ENCODE measurements around the gene OPA3. TPM values are rescaled to one million over a fixed set of nuclear protein-coding genes. Genes with fewer than 3 reads are reported as not detected.

OPA3 gene
- total RNA-seq, 1 experiment from 2014 or later = 16.8 TPM

GRCh38 chr19:45492627-45493470 is 91.8 kb downstream of the OPA3 start:
- ChIA-PET POLR2A (interaction anchor here (0.6 to 1.3 kb wide), 3 partner anchors 24 to 149 kb away, joined by 3 read pairs; no protein-coding TSS in a partner anchor), CTCF (interaction anchor here (0.6 to 3.7 kb wide), 6 partner anchors 7 to 149 kb away, joined by 3 to 31 read pairs (median 3); no protein-coding TSS in a partner anchor)
- H3K27me3 Mint-ChIP-seq (ENCODE audit: insufficient read depth, unreplicated experiment) = no peaks in the 10 kb centered on the region
- peak overlapping the region; percentile 66 for H3K27ac Mint-ChIP-seq (ENCODE audit: low read depth, unreplicated experiment)
- H3K36me3 Mint-ChIP-seq (ENCODE audit: insufficient read depth, unreplicated experiment) = no peaks in the 10 kb centered on the region
- intact Hi-C loops (cut with micrococcal nuclease) = loop anchor here (1.0 kb wide), 3 partner anchors 65 to 150 kb away; no protein-coding TSS in a partner anchor
- peak; percentile 26 for DNase-seq (ENCODE audit: unreplicated experiment)
- TF ChIP-seq CTCF (IDR thresholded peaks at IDR 0.05; ENCODE audit: unreplicated experiment) = no peak
- H3K9me3 Mint-ChIP-seq (ENCODE audit: unreplicated experiment) = no peaks in the 10 kb centered on the region
- BruUV-seq (replicated peaks) = no TSS peak
- H3K4me1 Mint-ChIP-seq (ENCODE audit: insufficient read depth, unreplicated experiment) = peaks cover 8% of the 10 kb centered on the region
- H3K4me3 Mint-ChIP-seq (ENCODE audit: unreplicated experiment) = peak overlapping the region; percentile 63

- BruUV-seq (replicated peaks) = no TSS peak
- CTCF ChIA-PET = interaction anchor here (0.7 to 1.2 kb wide), 3 partner anchors 77 to 150 kb away, joined by 3 read pairs; no protein-coding TSS in a partner anchor
- DNase-seq (ENCODE audit: unreplicated experiment) = no peak
- intact Hi-C loops (cut with micrococcal nuclease) = no loop called here
- TF ChIP-seq CTCF (IDR thresholded peaks at IDR 0.05; ENCODE audit: unreplicated experiment) = no peak
- no peaks in the 10 kb centered on the region for H3K27me3 Mint-ChIP-seq (ENCODE audit: insufficient read depth, unreplicated experiment)
- no peak overlapping the region for H3K27ac Mint-ChIP-seq (ENCODE audit: low read depth, unreplicated experiment)
- H3K4me3 Mint-ChIP-seq (ENCODE audit: unreplicated experiment) = no peak overlapping the region
- H3K36me3 Mint-ChIP-seq (ENCODE audit: insufficient read depth, unreplicated experiment) = no peaks in the 10 kb centered on the region
- H3K4me1 Mint-ChIP-seq (ENCODE audit: insufficient read depth, unreplicated experiment) = peaks cover 5% of the 10 kb centered on the region
- POLR2A ChIA-PET = interaction anchor here (1.3 kb wide), 1 partner anchor 23 kb away, joined by 3 read pairs; no protein-coding TSS in a partner anchor
- no peaks in the 10 kb centered on the region for H3K9me3 Mint-ChIP-seq (ENCODE audit: unreplicated experiment)
These were observed 92.4 kb downstream of the OPA3 start for GRCh38 chr19:45492137-45492626.

- no peak overlapping the region for H3K27ac Mint-ChIP-seq (ENCODE audit: low read depth, unreplicated experiment)
- H3K4me1 Mint-ChIP-seq (ENCODE audit: insufficient read depth, unreplicated experiment) = peaks cover 2% of the 10 kb centered on the region
- no TSS peak for BruUV-seq (replicated peaks)
- no peak for TF ChIP-seq CTCF (IDR thresholded peaks at IDR 0.05; ENCODE audit: unreplicated experiment)
- intact Hi-C loops (cut with micrococcal nuclease) = no loop called here
- no peaks in the 10 kb centered on the region for H3K9me3 Mint-ChIP-seq (ENCODE audit: unreplicated experiment)
- H3K4me3 Mint-ChIP-seq (ENCODE audit: unreplicated experiment) = no peak overlapping the region
- no peaks in the 10 kb centered on the region for H3K27me3 Mint-ChIP-seq (ENCODE audit: insufficient read depth, unreplicated experiment)
- ChIA-PET POLR2A (no interaction called here), CTCF (interaction anchor here (0.7 to 1.0 kb wide), 2 partner anchors 61 to 153 kb away, joined by 3 to 4 read pairs; no protein-coding TSS in a partner anchor)
- no peaks in the 10 kb centered on the region for H3K36me3 Mint-ChIP-seq (ENCODE audit: insufficient read depth, unreplicated experiment)
- no peak for DNase-seq (ENCODE audit: unreplicated experiment)
These were observed 95.3 kb downstream of the OPA3 start for GRCh38 chr19:45489216-45489855.

GRCh38 chr19:45488708-45489107 is 95.9 kb downstream of the OPA3 start:
- no peaks in the 10 kb centered on the region for H3K27me3 Mint-ChIP-seq (ENCODE audit: insufficient read depth, unreplicated experiment)
- H3K36me3 Mint-ChIP-seq (ENCODE audit: insufficient read depth, unreplicated experiment) = no peaks in the 10 kb centered on the region
- ChIA-PET CTCF (interaction anchor here (0.6 to 1.0 kb wide), 5 partner anchors 9 to 154 kb away, joined by 3 to 5 read pairs (median 3); no protein-coding TSS in a partner anchor), POLR2A (interaction anchor here (0.6 kb wide), 1 partner anchor 64 kb away, joined by 3 read pairs; no protein-coding TSS in a partner anchor)
- H3K9me3 Mint-ChIP-seq (ENCODE audit: unreplicated experiment) = no peaks in the 10 kb centered on the region
- no peak overlapping the region for H3K27ac Mint-ChIP-seq (ENCODE audit: low read depth, unreplicated experiment)
- intact Hi-C loops (cut with micrococcal nuclease) = no loop called here
- H3K4me1 Mint-ChIP-seq (ENCODE audit: insufficient read depth, unreplicated experiment) = peaks cover 5% of the 10 kb centered on the region
- TF ChIP-seq CTCF (IDR thresholded peaks at IDR 0.05; ENCODE audit: unreplicated experiment) = no peak
- BruUV-seq (replicated peaks) = no TSS peak
- no peak for DNase-seq (ENCODE audit: unreplicated experiment)
- no peak overlapping the region for H3K4me3 Mint-ChIP-seq (ENCODE audit: unreplicated experiment)
